PC-9 (cell line): ENCODE measurements around the gene ACSL6.

Source experiments
- EZH2 ChIP-seq: fragments of 200-600 bp; sonication (generic); IDR thresholded peaks from 2 replicates; pipeline ENCODE4 v1.8.0; 2017; ENCODE audit warnings: antibody characterized with exemption, low read depth
- TF ChIP-seq, protein P1 (sequence below): fragments of 200-600 bp; sonication (generic); conservative IDR thresholded peaks from 2 replicates; pipeline ENCODE4 v1.6.1; 2017; ENCODE audit warnings: mixed run types, antibody characterized with exemption, mild to moderate bottlenecking, moderate library complexity

DNA sequence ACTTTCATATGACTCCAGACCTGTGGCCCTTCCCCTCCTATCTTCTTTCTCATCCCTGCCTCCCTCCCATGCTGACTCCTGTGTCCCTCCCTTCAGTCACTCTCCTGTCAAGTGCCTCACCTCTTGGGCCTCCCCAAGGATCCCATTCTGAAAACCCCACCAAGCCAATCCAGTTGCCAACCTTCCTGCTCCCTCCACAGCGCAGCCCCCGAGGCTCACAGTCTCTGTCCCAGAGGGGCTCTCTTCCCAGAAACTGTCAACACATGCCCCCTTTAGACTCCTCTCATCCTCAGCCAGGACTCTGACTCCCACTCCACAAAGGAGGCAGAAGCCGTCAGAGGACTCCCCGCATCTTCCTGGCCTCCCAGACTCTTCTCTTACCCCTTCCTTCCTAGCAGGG lies 30.8 kb downstream of the ACSL6 start:
- TF ChIP-seq, protein P1, sequence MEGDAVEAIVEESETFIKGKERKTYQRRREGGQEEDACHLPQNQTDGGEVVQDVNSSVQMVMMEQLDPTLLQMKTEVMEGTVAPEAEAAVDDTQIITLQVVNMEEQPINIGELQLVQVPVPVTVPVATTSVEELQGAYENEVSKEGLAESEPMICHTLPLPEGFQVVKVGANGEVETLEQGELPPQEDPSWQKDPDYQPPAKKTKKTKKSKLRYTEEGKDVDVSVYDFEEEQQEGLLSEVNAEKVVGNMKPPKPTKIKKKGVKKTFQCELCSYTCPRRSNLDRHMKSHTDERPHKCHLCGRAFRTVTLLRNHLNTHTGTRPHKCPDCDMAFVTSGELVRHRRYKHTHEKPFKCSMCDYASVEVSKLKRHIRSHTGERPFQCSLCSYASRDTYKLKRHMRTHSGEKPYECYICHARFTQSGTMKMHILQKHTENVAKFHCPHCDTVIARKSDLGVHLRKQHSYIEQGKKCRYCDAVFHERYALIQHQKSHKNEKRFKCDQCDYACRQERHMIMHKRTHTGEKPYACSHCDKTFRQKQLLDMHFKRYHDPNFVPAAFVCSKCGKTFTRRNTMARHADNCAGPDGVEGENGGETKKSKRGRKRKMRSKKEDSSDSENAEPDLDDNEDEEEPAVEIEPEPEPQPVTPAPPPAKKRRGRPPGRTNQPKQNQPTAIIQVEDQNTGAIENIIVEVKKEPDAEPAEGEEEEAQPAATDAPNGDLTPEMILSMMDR, result no peak
- TF ChIP-seq EZH2, result no peak
